ENCODE measurements around the gene HSD17B13. TPM values are rescaled to one million over a fixed set of nuclear protein-coding genes. Genes with fewer than 3 reads are reported as not detected.

Gene HSD17B13
- total and polyA plus RNA-seq, 8 donors, result 0.41 to 1.9 (median 0.78) TPM

DNA sequence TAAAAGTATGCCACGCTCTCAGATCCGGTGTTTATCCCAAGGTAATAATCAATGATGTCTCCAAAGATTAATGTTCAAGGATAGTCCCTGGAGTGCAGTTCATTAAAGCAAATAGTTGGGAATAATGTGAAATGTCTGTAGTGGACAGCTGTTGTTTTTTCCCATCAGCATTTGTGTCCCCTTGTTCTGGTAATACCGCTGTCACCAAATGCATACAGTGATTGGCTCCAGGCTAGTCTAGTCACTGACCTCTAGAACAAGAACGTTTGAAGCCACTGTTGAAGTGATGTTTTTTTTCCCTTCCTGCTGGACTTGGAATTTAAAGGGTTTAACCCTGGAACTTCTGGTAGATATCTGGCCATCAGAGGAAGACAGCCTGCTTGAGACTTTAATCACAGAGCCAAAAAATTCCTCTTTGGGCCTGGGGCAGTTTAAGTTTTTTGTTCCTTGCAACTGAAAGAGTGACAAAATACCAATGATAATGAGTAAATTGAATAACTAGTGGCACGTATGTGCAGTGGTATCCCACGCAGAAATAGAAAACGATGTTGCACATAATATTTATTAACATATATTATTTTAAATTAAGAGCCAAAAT, 37.8 kb upstream of the HSD17B13 start:
- DNase-seq (no peak), ATAC-seq (no peak)
- no peak overlapping the region for H3K4me3 ChIP-seq
- no peaks in the 10 kb centered on the region for H3K27me3 ChIP-seq
- H3K9me3 ChIP-seq, result no peaks in the 10 kb centered on the region
- H3K36me3 ChIP-seq, result peaks cover 0 to 79% of the 10 kb centered on the region in 2 donors
- peaks cover 0 to 7% of the 10 kb centered on the region in 2 donors for H3K4me1 ChIP-seq
- TF ChIP-seq, protein P1, sequence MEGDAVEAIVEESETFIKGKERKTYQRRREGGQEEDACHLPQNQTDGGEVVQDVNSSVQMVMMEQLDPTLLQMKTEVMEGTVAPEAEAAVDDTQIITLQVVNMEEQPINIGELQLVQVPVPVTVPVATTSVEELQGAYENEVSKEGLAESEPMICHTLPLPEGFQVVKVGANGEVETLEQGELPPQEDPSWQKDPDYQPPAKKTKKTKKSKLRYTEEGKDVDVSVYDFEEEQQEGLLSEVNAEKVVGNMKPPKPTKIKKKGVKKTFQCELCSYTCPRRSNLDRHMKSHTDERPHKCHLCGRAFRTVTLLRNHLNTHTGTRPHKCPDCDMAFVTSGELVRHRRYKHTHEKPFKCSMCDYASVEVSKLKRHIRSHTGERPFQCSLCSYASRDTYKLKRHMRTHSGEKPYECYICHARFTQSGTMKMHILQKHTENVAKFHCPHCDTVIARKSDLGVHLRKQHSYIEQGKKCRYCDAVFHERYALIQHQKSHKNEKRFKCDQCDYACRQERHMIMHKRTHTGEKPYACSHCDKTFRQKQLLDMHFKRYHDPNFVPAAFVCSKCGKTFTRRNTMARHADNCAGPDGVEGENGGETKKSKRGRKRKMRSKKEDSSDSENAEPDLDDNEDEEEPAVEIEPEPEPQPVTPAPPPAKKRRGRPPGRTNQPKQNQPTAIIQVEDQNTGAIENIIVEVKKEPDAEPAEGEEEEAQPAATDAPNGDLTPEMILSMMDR (IDR thresholded peaks at IDR 0.05), result no peak
- no peak overlapping the region for H3K27ac ChIP-seq
- intact Hi-C loops (cut with DNase I), result loop anchor here in 1 of 2 donors (5.0 kb wide), 1 partner anchor 107 kb away; no protein-coding TSS in a partner anchor

DNA sequence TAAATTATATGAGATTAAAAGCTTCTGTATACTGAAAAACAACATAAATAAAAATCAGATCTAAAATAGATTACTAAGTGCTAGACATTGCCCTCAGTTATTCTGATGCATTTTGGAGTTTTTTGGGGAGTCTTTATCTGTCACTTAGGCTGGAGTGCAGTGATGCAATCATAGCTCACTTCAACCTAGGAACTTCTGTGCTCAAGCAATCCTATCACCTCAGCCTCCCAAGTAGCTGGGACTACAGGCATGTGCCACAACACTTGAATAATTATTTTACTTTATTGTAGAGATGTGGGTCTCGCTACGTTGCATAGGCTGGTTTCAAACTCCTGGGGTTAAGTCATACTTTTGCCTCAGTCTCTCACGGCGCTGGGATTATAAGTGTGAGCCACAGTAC, 36.6 kb upstream of the HSD17B13 start:
- peak; percentile 39 for ATAC-seq
- intact Hi-C loops (cut with DNase I), result no loop called here

DNA sequence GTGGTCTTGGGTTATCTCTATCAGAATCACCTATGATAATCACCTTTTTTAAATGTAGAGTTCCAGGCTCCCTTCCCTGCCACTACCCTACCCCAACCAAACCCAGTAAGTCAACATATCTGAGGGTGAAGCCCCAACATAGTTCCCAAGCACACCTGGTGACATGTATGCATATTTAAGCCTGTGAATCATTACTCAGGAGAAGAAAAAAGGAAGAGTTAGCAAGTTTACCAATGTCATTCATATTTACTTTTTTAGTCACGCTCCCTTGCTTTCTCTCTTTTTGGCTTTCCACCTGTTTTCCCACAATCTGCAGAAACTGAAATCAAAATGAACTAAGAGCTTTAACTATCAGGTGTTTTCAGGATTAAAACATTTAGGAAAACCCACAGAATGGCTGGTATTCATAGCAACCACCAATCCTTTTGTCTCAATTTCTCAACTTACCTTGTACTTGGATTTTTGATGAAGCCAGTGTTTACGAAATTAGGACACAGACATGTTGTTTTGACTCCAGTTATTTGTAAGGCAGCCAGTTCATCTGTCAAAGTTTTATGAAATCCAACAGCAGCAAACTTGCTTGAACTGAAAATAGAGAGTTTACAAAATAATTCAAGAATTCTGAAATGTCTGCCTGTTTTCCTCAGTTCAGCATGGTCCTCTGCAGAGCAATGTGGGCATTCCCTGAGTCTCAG, 34.3 kb upstream of the HSD17B13 start:
- ATAC-seq, result no peak

More for the DNA sequence above, 36.6 kb upstream of the HSD17B13 start:
- Histone ChIP-seq H3K4me3 (no peak overlapping the region), H3K4me1 (peaks cover 0 to 8% of the 10 kb centered on the region in 2 donors), H3K27ac (no peak overlapping the region), H3K9me3 (no peaks in the 10 kb centered on the region), H3K36me3 (peaks cover 0 to 79% of the 10 kb centered on the region in 2 donors), H3K27me3 (no peaks in the 10 kb centered on the region)
- no peak for DNase-seq
- TF ChIP-seq, protein P1 (IDR thresholded peaks at IDR 0.05), result no peak

DNA sequence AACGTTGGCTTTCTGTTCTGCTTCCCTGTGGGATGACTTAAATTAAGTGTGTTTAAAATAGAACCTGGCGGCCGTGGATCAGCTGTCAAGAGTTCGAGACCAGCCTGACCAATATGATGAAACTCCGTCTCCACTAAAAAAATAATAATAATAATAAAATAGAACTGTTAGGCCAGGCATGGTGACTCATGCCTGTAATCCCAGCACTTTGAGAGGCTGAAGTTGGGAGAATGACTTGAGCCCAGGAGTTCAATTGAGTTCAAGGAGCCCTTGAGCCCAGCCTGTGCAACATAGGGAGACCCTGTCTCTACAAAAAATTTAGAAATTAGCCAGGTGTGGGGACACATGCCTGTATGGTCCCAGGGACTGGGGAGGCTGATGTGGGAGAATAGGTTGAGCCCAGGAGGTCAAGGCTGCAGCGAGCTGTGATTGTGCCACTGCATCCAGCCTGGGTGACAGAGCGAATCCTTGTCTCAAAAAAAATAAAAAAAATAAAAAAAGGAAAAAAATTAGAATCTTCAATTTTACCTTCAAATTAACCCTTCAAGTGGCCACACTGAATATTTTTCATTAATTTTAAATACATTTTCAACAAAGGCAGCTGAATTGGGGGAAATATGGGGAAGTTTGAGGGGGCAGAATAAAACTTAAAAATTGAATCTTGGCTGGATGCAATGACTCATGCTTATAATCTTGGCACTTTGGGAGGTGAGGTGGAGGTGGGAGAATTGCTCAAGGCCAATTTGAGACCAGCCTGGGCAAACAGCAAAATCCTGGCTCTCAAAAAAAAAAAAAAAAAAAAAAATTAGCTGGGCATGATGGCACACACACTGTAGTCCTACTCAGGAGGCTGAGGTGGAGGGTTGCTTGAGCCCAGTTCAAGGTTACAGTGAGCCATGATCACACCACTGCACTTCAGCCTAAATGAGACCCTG, 31.8 kb upstream of the HSD17B13 start:
- ATAC-seq (peak; percentile 85), DNase-seq (no peak)
- peak overlapping the region; percentile 42 to 69 for H3K27ac ChIP-seq
- intact Hi-C loops (cut with DNase I), result no loop called here
- no peaks in the 10 kb centered on the region for H3K27me3 ChIP-seq
- peaks cover 0 to 15% of the 10 kb centered on the region in 2 donors for H3K4me1 ChIP-seq
- H3K36me3 ChIP-seq, result peaks cover 0 to 47% of the 10 kb centered on the region in 2 donors
- H3K4me3 ChIP-seq, result no peak overlapping the region
- TF ChIP-seq, protein P1 (IDR thresholded peaks at IDR 0.05), result no peak
- H3K9me3 ChIP-seq, result no peaks in the 10 kb centered on the region

More for the DNA sequence above, 34.3 kb upstream of the HSD17B13 start:
- Histone ChIP-seq H3K4me3 (no peak overlapping the region), H3K4me1 (peaks cover 0 to 19% of the 10 kb centered on the region in 2 donors), H3K36me3 (peaks cover 0 to 68% of the 10 kb centered on the region in 2 donors), H3K9me3 (no peaks in the 10 kb centered on the region), H3K27ac (peak overlapping the region in 1 of 2 donors; percentile 30), H3K27me3 (no peaks in the 10 kb centered on the region)
- intact Hi-C loops (cut with DNase I), result no loop called here
- DNase-seq, result no peak
- TF ChIP-seq, protein P1 (IDR thresholded peaks at IDR 0.05), result no peak

All from left lung (tissue), 10 donors.